Sigmoid colon (tissue), 3 donors: ENCODE results near the gene NUDT6.

ENCODE experiments used
- POLR2A ChIP-seq, 2 donors: fragments of 450-650 bp; IDR thresholded peaks; one replicate each; pipeline ENCODE4 v1.6.1; 2016; ENCODE audit warnings: antibody characterized with exemption in 2 of 2, mild to moderate bottlenecking in 2 of 2, moderate library complexity in 2 of 2
- TF ChIP-seq, protein P1 (sequence below), 4 experiments: fragments of 450-650 bp in 3 of 4; fragments of 200-600 bp in 1 of 4; IDR thresholded peaks; one replicate each; pipeline ENCODE4 v1.5.1; 2016 to 2019; ENCODE audit warnings: antibody characterized with exemption in 4 of 4, mild to moderate bottlenecking in 3 of 4, moderate library complexity in 2 of 4

DNA sequence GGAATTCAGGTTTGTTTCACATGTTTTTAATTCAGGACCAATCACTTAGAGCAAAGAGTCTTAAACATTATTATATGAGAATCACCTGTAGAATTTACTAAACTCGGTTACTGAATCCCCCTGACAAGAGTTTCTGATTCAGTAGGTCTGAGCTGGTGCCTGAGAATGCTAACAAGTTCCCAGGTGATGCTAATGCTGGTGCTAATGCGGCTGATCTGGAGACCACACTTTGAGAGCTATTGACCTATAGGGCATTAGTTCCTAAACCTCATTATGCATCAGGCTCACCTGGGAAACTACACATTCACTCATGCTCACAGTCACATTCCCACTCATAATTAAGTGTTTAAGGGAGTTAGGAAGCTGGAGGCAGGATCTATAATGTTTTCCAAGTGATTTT, 36.1 kb upstream of the NUDT6 start:
- TF ChIP-seq POLR2A (IDR thresholded peaks at IDR 0.05), result no peak
- TF ChIP-seq, protein P1, sequence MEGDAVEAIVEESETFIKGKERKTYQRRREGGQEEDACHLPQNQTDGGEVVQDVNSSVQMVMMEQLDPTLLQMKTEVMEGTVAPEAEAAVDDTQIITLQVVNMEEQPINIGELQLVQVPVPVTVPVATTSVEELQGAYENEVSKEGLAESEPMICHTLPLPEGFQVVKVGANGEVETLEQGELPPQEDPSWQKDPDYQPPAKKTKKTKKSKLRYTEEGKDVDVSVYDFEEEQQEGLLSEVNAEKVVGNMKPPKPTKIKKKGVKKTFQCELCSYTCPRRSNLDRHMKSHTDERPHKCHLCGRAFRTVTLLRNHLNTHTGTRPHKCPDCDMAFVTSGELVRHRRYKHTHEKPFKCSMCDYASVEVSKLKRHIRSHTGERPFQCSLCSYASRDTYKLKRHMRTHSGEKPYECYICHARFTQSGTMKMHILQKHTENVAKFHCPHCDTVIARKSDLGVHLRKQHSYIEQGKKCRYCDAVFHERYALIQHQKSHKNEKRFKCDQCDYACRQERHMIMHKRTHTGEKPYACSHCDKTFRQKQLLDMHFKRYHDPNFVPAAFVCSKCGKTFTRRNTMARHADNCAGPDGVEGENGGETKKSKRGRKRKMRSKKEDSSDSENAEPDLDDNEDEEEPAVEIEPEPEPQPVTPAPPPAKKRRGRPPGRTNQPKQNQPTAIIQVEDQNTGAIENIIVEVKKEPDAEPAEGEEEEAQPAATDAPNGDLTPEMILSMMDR (IDR thresholded peaks at IDR 0.05), result no peak
